Heart left ventricle (tissue), 16 donors: Measurements from ENCODE around the gene KIF26B. TPM values are rescaled to one million over a fixed set of nuclear protein-coding genes. Genes with fewer than 3 reads are reported as not detected.

Experiments
- ATAC-seq, 4 donors: fragments of 200-7000 bp; cut with Tn5 transposase; one replicate each; pipeline ENCODE4 v1.9.1; 2020 to 2022; ENCODE audit warnings: moderate library complexity in 4 of 4, mild to moderate bottlenecking in 3 of 4, moderate number of reproducible peaks in 1 of 4
- DNase-seq, 5 donors: peaks; one replicate each; pipeline ENCODE4 v3.0.0-alpha.2; 2020
- H3K27ac ChIP-seq, 12 donors: fragments of 200-600 bp; sonication (generic) in 4 of 12; one replicate each; pipeline versions ENCODE4 v1.5.0 to v1.8.0; 2016 to 2022; ENCODE audit warnings: mild to moderate bottlenecking in 2 of 12
- H3K27me3 ChIP-seq, 9 donors: fragments of 200-600 bp; sonication (generic) in 2 of 9; one replicate each; pipeline versions ENCODE4 v1.5.1 to v1.8.0; 2016 to 2022; ENCODE audit warnings: mild to moderate bottlenecking in 3 of 9
- H3K36me3 ChIP-seq, 9 donors: fragments of 200-600 bp; sonication (generic) in 2 of 9; one replicate each; pipeline versions ENCODE4 v1.5.0 to v1.8.0; 2018 to 2022; ENCODE audit warnings: mild to moderate bottlenecking in 2 of 9
- H3K4me1 ChIP-seq, 12 donors: fragments of 200-600 bp; sonication (generic) in 4 of 12; one replicate each; pipeline versions ENCODE4 v1.5.0 to v1.8.0; 2016 to 2022; ENCODE audit warnings: mild to moderate bottlenecking in 3 of 12
- H3K4me3 ChIP-seq, 12 donors: fragments of 200-600 bp; sonication (generic) in 4 of 12; one replicate each; pipeline versions ENCODE4 v1.5.0 to v1.8.0; 2017 to 2022; ENCODE audit warnings: mild to moderate bottlenecking in 9 of 12, moderate library complexity in 4 of 12
- H3K9me3 ChIP-seq, 12 donors: fragments of 200-600 bp; sonication (generic) in 4 of 12; one replicate each; pipeline versions ENCODE4 v1.5.0 to v1.8.0; 2016 to 2022; ENCODE audit warnings: mild to moderate bottlenecking in 1 of 12
- POLR2A ChIP-seq, 2 donors: fragments of 450-650 bp; IDR thresholded peaks; one replicate each; pipeline ENCODE4 v1.6.1; 2017; ENCODE audit warnings: antibody characterized with exemption in 2 of 2, mild to moderate bottlenecking in 2 of 2, moderate library complexity in 2 of 2
- WGBS, 4 donors: extraction: QIAGEN DNeasy Blood & Tissue Kit in 2 of 4; methylation state at CpG; one replicate each; pipeline versions ENCODE4 v1.1.5 to v1.1.7; 2013 to 2018; 5-methylcytosine and 5-hydroxymethylcytosine counted together
- intact Hi-C, 10 donors: fragments of 100-400 bp; cut with DNase I; formaldehyde crosslinking; loops; one replicate each; pipeline versions ENCODE4 v1.11.1 to v1.14.2; 2022
- polyA plus RNA-seq, 2 donors: library from polyadenylated mRNA; stranded (reverse); fragments of 200-250 nt; gene quantifications; one replicate each; pipeline ENCODE4 v1.2.3, GENCODE V29; 2013
- total RNA-seq, 9 donors: library from RNA; depleted of rRNA in 2 of 9; stranded (reverse); fragments of >200 nt in 2 of 9; fragmentation: NEBNext Ultra II Directional in 3 of 9; extraction: Animal tissue kit (Norgen Biotek cat#: 25700) in 3 of 9; gene quantifications; one replicate each; pipeline versions ENCODE4 v1.1.0 to v1.2.4, GENCODE V29; 2016 to 2023
- TF ChIP-seq, protein P1 (sequence below), 12 donors: fragments of 200-600 bp; sonication (generic) in 4 of 12; IDR thresholded peaks; one replicate each; pipeline versions ENCODE4 v1.5.0 to v1.8.0; 2018 to 2022; ENCODE audit warnings: antibody characterized with exemption in 12 of 12, mild to moderate bottlenecking in 5 of 12
- donor health status: ischemic (EF 13 %, LVEDD 7.1; RV severe dilation, severe dysfunction).
- donor health status: healthy with polysubstance abuse.
- donor health status: DM: no; HTN: yes; CAD: no.
- donor health status: DM: no; HTN: no; CAD: no.
- donor health status: ischemic (EF 25% LVEDD 6.9; RV normal size, moderate dysfunction).
- donor health status: ischemic (EF 25% LVEDD 5.7; RV mildly dilated, moderate dysfunction).
- donor health status: healthy.
- donor health status: DM: yes; HTN: yes; CAD: no.
- donor health status: ischemic (EF 35%, LVEDD 5.7; RV mildly dilated, moderate dysfunction).
- donor health status: nonischemic (EF 11% LVEDD 7.7; RV severe dilation, severe dysfunction).
- donor health status: DM: yes; HTN: yes; CAD: no.
- donor health status: PGD.
- donor health status: ischemic (EF 29% LVEDD 5.4; RV normal size, mild dysfunction).
- donor health status: nonischemic (EF 23%, LVEDD 6.1; RV moderate dilation, normal function).

Gene KIF26B
- total and polyA plus RNA-seq, 11 donors: 1.2 to 7.0 (median 2.3) TPM

DNA sequence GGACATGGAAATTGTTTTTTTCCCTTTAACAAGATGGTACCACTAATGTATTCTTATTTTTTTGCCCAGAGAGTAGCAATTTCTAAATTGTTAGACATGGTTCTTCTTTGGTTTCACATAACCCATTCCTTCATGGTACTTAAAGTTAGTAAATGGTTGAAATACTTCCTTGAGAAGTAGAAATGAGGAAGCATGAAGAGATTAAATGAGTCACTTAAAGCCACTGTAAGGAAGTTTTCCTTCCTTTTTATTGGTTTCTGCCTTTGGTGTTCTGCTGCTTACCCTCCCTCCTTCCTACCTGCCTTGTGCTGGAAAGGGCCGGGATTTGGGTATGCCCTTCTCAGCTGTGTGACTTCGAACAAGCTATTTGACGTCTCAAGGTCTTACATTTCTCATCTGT is 101.0 kb downstream of the KIF26B start:
- no peak overlapping the region for H3K27ac ChIP-seq
- H3K27me3 ChIP-seq: peaks cover 0 to 77% (median 0%) of the 10 kb centered on the region in 9 donors
- DNase-seq: no peak
- no peak overlapping the region for H3K4me3 ChIP-seq
- H3K9me3 ChIP-seq: peaks cover 0 to 20% (median 3%) of the 10 kb centered on the region in 12 donors
- H3K4me1 ChIP-seq: peaks cover 0 to 7% (median 0%) of the 10 kb centered on the region in 12 donors
- no peak for ATAC-seq
- H3K36me3 ChIP-seq: no peaks in the 10 kb centered on the region
- intact Hi-C loops: no loop called here
- WGBS, 4 donors: 85 to 99% (median 95%) methylated on average over 3 of the region's 3 CpGs
- TF ChIP-seq, protein P1, sequence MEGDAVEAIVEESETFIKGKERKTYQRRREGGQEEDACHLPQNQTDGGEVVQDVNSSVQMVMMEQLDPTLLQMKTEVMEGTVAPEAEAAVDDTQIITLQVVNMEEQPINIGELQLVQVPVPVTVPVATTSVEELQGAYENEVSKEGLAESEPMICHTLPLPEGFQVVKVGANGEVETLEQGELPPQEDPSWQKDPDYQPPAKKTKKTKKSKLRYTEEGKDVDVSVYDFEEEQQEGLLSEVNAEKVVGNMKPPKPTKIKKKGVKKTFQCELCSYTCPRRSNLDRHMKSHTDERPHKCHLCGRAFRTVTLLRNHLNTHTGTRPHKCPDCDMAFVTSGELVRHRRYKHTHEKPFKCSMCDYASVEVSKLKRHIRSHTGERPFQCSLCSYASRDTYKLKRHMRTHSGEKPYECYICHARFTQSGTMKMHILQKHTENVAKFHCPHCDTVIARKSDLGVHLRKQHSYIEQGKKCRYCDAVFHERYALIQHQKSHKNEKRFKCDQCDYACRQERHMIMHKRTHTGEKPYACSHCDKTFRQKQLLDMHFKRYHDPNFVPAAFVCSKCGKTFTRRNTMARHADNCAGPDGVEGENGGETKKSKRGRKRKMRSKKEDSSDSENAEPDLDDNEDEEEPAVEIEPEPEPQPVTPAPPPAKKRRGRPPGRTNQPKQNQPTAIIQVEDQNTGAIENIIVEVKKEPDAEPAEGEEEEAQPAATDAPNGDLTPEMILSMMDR (IDR thresholded peaks at IDR 0.05): no peak
- no peak for TF ChIP-seq POLR2A (IDR thresholded peaks at IDR 0.05)

DNA sequence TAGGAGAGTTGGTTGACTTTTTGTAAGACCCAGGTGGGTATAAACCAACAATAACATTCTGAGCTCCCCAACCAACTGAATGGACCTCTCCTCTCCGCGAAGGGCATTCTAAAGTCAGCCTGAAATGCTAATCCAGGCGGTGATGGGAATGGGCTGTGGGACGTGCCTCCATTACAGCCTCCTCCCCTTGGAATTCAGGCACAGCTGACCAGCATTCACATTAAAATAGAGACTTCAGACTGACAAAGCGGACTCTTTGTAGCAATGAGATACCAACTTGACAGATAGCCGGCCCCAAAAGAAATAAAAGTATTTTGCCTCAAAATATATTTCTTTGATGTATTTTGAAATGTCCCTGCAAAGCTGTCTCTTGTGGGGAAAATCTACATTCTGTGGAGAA is 101.7 kb downstream of the KIF26B start:
- intact Hi-C loops: no loop called here
- H3K9me3 ChIP-seq: peaks cover 0 to 19% (median 3%) of the 10 kb centered on the region in 12 donors
- H3K4me3 ChIP-seq: no peak overlapping the region
- DNase-seq (no peak), ATAC-seq (no peak)
- 75 to 92% (median 80%) methylated on average over 6 of the region's 6 CpGs for WGBS, 4 donors
- no peak overlapping the region for H3K27ac ChIP-seq
- peaks cover 0 to 7% (median 0%) of the 10 kb centered on the region in 12 donors for H3K4me1 ChIP-seq
- TF ChIP-seq, protein P1 (IDR thresholded peaks at IDR 0.05): no peak
- no peak for TF ChIP-seq POLR2A (IDR thresholded peaks at IDR 0.05)
- peaks cover 0 to 73% (median 0%) of the 10 kb centered on the region in 9 donors for H3K27me3 ChIP-seq
- H3K36me3 ChIP-seq: no peaks in the 10 kb centered on the region

DNA sequence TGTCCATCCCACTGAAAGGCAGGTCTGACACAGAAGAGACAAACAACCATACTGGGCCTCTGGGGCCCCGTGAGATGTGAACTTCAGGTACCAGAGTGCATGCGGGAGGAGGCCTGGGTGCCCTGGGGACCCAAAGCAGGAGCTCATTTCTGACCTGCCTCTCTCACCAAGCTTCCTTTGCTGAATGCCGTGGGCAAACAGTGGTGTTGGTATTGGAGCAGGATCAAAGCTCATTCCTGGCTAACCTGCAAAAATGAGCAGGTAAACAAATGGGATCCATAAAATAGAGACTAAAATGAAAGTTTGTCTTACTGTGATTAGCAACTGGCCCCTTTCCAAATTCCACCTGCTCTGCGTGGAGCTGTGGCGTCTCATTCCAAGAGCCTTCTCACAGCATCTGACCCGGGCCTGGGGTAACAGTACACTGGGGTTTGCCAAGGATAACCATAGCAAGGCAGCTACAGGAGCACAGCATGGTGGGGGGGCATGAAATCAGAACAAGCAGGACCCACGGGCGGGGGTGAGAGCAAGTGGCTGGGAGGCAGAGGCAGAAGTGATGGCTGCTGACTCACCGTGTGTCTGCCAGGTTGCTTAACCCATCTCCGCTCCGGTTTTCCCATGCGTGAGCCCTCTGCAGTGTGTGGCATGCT is 103.6 kb downstream of the KIF26B start:
- H3K9me3 ChIP-seq: peaks cover 0 to under 1% (median 0%) of the 10 kb centered on the region in 12 donors
- H3K36me3 ChIP-seq: no peaks in the 10 kb centered on the region
- WGBS, 4 donors: 68 to 81% (median 72%) methylated on average over 11 to 12 of the region's 12 CpGs

More for the DNA sequence above, 103.6 kb downstream of the KIF26B start:
- ATAC-seq: no peak
- H3K27me3 ChIP-seq: peaks cover 0 to 76% (median 0%) of the 10 kb centered on the region in 9 donors
- no peak for DNase-seq
- TF ChIP-seq POLR2A (IDR thresholded peaks at IDR 0.05): no peak
- TF ChIP-seq, protein P1 (IDR thresholded peaks at IDR 0.05): no peak
- H3K4me1 ChIP-seq: peaks cover 0 to 7% (median 0%) of the 10 kb centered on the region in 12 donors
- no peak overlapping the region for H3K4me3 ChIP-seq
- intact Hi-C loops: no loop called here
- no peak overlapping the region for H3K27ac ChIP-seq
